Upper lobe of left lung (tissue), 6 donors: ENCODE data around the gene BRS3. TPM values are rescaled to one million over a fixed set of nuclear protein-coding genes. Genes with fewer than 3 reads are reported as not detected.
A peak's percentile ranks its signal among the peaks of the same experiment; 100 is the strongest.
"Not testable (repeated sequence)": the region's sequence is repeated elsewhere in the genome, so short reads cannot be mapped to it uniquely, and the experiment has no call there.

Experiments used
- ATAC-seq, 2 donors: fragments of 200-7000 bp; cut with Tn5 transposase; one replicate each; pipeline ENCODE4 v1.9.1; 2022; ENCODE audit warnings: mild to moderate bottlenecking in 2 of 2, moderate library complexity in 2 of 2; ENCODE audit not compliant: low FRiP score in 2 of 2
- DNase-seq, 2 donors: peaks; one replicate each; pipeline ENCODE4 v3.0.0-alpha.2; 2019 to 2020
- H3K27ac ChIP-seq, 4 donors: fragments of 200-600 bp; sonication (generic); one replicate each; pipeline ENCODE4 v1.5.1; 2016 to 2019
- H3K27me3 ChIP-seq, 4 donors: fragments of 200-600 bp; sonication (generic); one replicate each; pipeline ENCODE4 v1.5.1; 2017 to 2019
- H3K36me3 ChIP-seq, 4 donors: fragments of 200-600 bp; sonication (generic); one replicate each; pipeline ENCODE4 v1.5.1; 2016 to 2019
- H3K4me1 ChIP-seq, 4 donors: fragments of 200-600 bp; sonication (generic); one replicate each; pipeline ENCODE4 v1.5.1; 2018 to 2019
- H3K4me3 ChIP-seq, 4 donors: fragments of 200-600 bp; sonication (generic); one replicate each; pipeline ENCODE4 v1.5.1; 2017 to 2019; ENCODE audit warnings: mild to moderate bottlenecking in 2 of 4, moderate library complexity in 1 of 4
- H3K9me3 ChIP-seq, 4 donors: fragments of 200-600 bp; sonication (generic); one replicate each; pipeline ENCODE4 v1.5.1; 2018 to 2019
- CTCF ChIP-seq, 6 experiments: fragments of 450-650 bp in 4 of 6; fragments of 200-600 bp in 2 of 6; sonication (generic) in 2 of 6; IDR thresholded peaks; one replicate each; pipeline ENCODE4 v1.5.1; 2016 to 2019; ENCODE audit warnings: antibody characterized with exemption in 6 of 6
- EP300 ChIP-seq, 4 donors: sonication (generic); formaldehyde crosslinking; IDR thresholded peaks; one replicate each; pipeline ENCODE4 v1.5.1; 2017; ENCODE audit warnings: antibody characterized with exemption in 4 of 4, control low read depth in 2 of 4
- POLR2A ChIP-seq, 4 donors: fragments of 450-650 bp; IDR thresholded peaks; one replicate each; pipeline ENCODE4 v1.5.1; 2016 to 2017; ENCODE audit warnings: antibody characterized with exemption in 4 of 4, mild to moderate bottlenecking in 2 of 4
- POLR2AphosphoS5 ChIP-seq, 2 donors: sonication (generic); formaldehyde crosslinking; IDR thresholded peaks; one replicate each; pipeline ENCODE4 v1.5.1; 2017; ENCODE audit warnings: antibody characterized with exemption in 2 of 2
- WGBS, 2 donors: methylation state at CpG; one replicate each; pipeline ENCODE4 v1.1.5; 2017 to 2018; 5-methylcytosine and 5-hydroxymethylcytosine counted together
- total RNA-seq, 6 donors: library from RNA; depleted of rRNA in 4 of 6; stranded (reverse); fragments of >200 nt in 4 of 6; gene quantifications; one replicate each; pipeline versions ENCODE4 v1.1.0 to v1.2.1, GENCODE V29; 2016 to 2021
- donor health status: DM: no; HTN: no; CAD: no; lungs with moderate emphysema.
- donor health status: DM: no; HTN: yes; CAD: no; lungs with severe emphysema.

Gene BRS3
- total RNA-seq = not detected

- Histone ChIP-seq H3K4me1 (no peaks in the 10 kb centered on the region), H3K27ac (no peak within 1 kb of the TSS), H3K9me3 (no peaks in the 10 kb centered on the region), H3K4me3 (no peak within 1 kb of the TSS), H3K36me3 (no peaks in the 10 kb centered on the region), H3K27me3 (no peaks in the 10 kb centered on the region)
- 62 to 73% methylated on average over 4 of the region's 4 CpGs for WGBS, 2 donors
- no peak for TF ChIP-seq POLR2A (IDR thresholded peaks at IDR 0.05)
- no peak for TF ChIP-seq EP300 (IDR thresholded peaks at IDR 0.05)
- no peak for TF ChIP-seq POLR2AphosphoS5 (IDR thresholded peaks at IDR 0.05)
- ATAC-seq (no peak), DNase-seq (no peak)
Measured at GRCh38 chrX:136487647-136488046, at the start of gene BRS3. Gene BRS3 (plus strand): TSS chrX:136487947. CDS start chrX:136488115, 168 bp downstream.

GRCh38 chrX:136438192-136438591 lies 49.6 kb upstream of the BRS3 start:
- H3K4me3 ChIP-seq = no peak overlapping the region
- no peaks in the 10 kb centered on the region for H3K27me3 ChIP-seq
- no peak for TF ChIP-seq EP300 (IDR thresholded peaks at IDR 0.05)
- no peak for TF ChIP-seq POLR2AphosphoS5 (IDR thresholded peaks at IDR 0.05)
- TF ChIP-seq CTCF (IDR thresholded peaks at IDR 0.05) = no peak
- no peak for TF ChIP-seq POLR2A (IDR thresholded peaks at IDR 0.05)
- ATAC-seq (no peak), DNase-seq (no peak)
- no peaks in the 10 kb centered on the region for H3K9me3 ChIP-seq
- no peaks in the 10 kb centered on the region for H3K36me3 ChIP-seq
- H3K27ac ChIP-seq = no peak overlapping the region
- 84 to 92% methylated on average over 3 of the region's 3 CpGs for WGBS, 2 donors
- H3K4me1 ChIP-seq = no peaks in the 10 kb centered on the region

GRCh38 chrX:136445674-136446073 lies 42.1 kb upstream of the BRS3 start:
- DNase-seq = peak in 1 of 2 donors; percentile 31
- WGBS, 2 donors = 70 to 84% methylated on average over 2 to 17 of the region's 18 CpGs
- not testable (repeated sequence) for H3K9me3 ChIP-seq, H3K27me3 ChIP-seq, H3K4me3 ChIP-seq, ATAC-seq, H3K4me1 ChIP-seq, H3K27ac ChIP-seq, H3K36me3 ChIP-seq

GRCh38 chrX:136446208-136446607 lies 41.5 kb upstream of the BRS3 start:
- Histone ChIP-seq H3K4me3 (no peak overlapping the region), H3K27me3 (no peaks in the 10 kb centered on the region), H3K36me3 (no peaks in the 10 kb centered on the region), H3K9me3 (no peaks in the 10 kb centered on the region), H3K27ac (no peak overlapping the region), H3K4me1 (no peaks in the 10 kb centered on the region)
- ATAC-seq (no peak), DNase-seq (no peak)
- TF ChIP-seq POLR2AphosphoS5 (IDR thresholded peaks at IDR 0.05) (no peak), CTCF (IDR thresholded peaks at IDR 0.05) (no peak), POLR2A (IDR thresholded peaks at IDR 0.05) (no peak), EP300 (IDR thresholded peaks at IDR 0.05) (no peak)
- 95% methylated on average over 6 of the region's 6 CpGs for WGBS, 2 donors

GRCh38 chrX:136447308-136447707 lies 40.4 kb upstream of the BRS3 start:
- no peak overlapping the region for H3K4me3 ChIP-seq
- DNase-seq (no peak), ATAC-seq (no peak)
- TF ChIP-seq POLR2A (IDR thresholded peaks at IDR 0.05) (no peak), POLR2AphosphoS5 (IDR thresholded peaks at IDR 0.05) (no peak), CTCF (IDR thresholded peaks at IDR 0.05) (no peak), EP300 (IDR thresholded peaks at IDR 0.05) (no peak)
- no peaks in the 10 kb centered on the region for H3K36me3 ChIP-seq
- H3K27me3 ChIP-seq = no peaks in the 10 kb centered on the region
- H3K9me3 ChIP-seq = no peaks in the 10 kb centered on the region
- WGBS, 2 donors = 75 to 93% methylated on average over 2 of the region's 2 CpGs
- H3K4me1 ChIP-seq = no peaks in the 10 kb centered on the region
- H3K27ac ChIP-seq = no peak overlapping the region

GRCh38 chrX:136447968-136448367 lies 39.8 kb upstream of the BRS3 start:
- DNase-seq = no peak
- Histone ChIP-seq H3K4me1 (no peaks in the 10 kb centered on the region), H3K27me3 (no peaks in the 10 kb centered on the region), H3K9me3 (no peaks in the 10 kb centered on the region), H3K36me3 (no peaks in the 10 kb centered on the region), H3K27ac (no peak overlapping the region), H3K4me3 (no peak overlapping the region)
- TF ChIP-seq POLR2AphosphoS5 (IDR thresholded peaks at IDR 0.05) (no peak), CTCF (IDR thresholded peaks at IDR 0.05) (no peak), POLR2A (IDR thresholded peaks at IDR 0.05) (no peak), EP300 (IDR thresholded peaks at IDR 0.05) (no peak)
- ATAC-seq = no peak
